Liver (tissue), 9 donors: ENCODE results near the gene RAD50. TPM values are rescaled to one million over a fixed set of nuclear protein-coding genes. Genes with fewer than 3 reads are reported as not detected.
A peak's percentile ranks its signal among the peaks of the same experiment; 100 is the strongest.

Experiments used
- DNase-seq: peaks from one replicate; pipeline ENCODE4 v3.0.0-alpha.2; 2017; ENCODE audit warnings: low spot score
- H3K27ac ChIP-seq, 2 donors: one replicate each; pipeline ENCODE4 v1.7.0; 2013; ENCODE audit warnings: inconsistent platforms in 2 of 2, low read length in 2 of 2, control low read depth in 1 of 2, low read depth in 1 of 2, mild to moderate bottlenecking in 1 of 2
- H3K27me3 ChIP-seq, 4 donors: one replicate each; pipeline versions ENCODE4 v1.6.1 to v1.7.0; 2013; ENCODE audit warnings: low read length in 3 of 4, inconsistent platforms in 1 of 4, mild to moderate bottlenecking in 1 of 4, moderate library complexity in 1 of 4; ENCODE audit not compliant: control insufficient read depth in 4 of 4, insufficient read depth in 4 of 4
- H3K36me3 ChIP-seq, 4 donors: one replicate each; pipeline versions ENCODE4 v1.6.1 to v1.7.0; 2013; ENCODE audit warnings: low read length in 3 of 4, mild to moderate bottlenecking in 3 of 4, low read depth in 1 of 4, moderate library complexity in 1 of 4; ENCODE audit not compliant: control insufficient read depth in 4 of 4, insufficient read depth in 3 of 4
- H3K4me1 ChIP-seq, 4 donors: one replicate each; pipeline versions ENCODE4 v1.6.1 to v1.7.0; 2013; ENCODE audit warnings: low read length in 3 of 4, mild to moderate bottlenecking in 3 of 4, moderate library complexity in 1 of 4; ENCODE audit not compliant: control insufficient read depth in 4 of 4, insufficient read depth in 4 of 4
- H3K4me3 ChIP-seq, 3 donors: one replicate each; pipeline versions ENCODE4 v1.6.1 to v1.7.0; 2013; ENCODE audit warnings: low read length in 3 of 3, control low read depth in 1 of 3, low read depth in 1 of 3, mild to moderate bottlenecking in 1 of 3
- H3K9ac ChIP-seq, 2 donors: one replicate each; pipeline ENCODE4 v1.7.0; 2013; ENCODE audit warnings: low read length in 2 of 2, mild to moderate bottlenecking in 2 of 2, moderate library complexity in 2 of 2, control low read depth in 1 of 2, low read depth in 1 of 2
- H3K9me3 ChIP-seq, 4 donors: one replicate each; pipeline versions ENCODE4 v1.6.1 to v1.7.0; 2013; ENCODE audit warnings: low read length in 3 of 4; ENCODE audit not compliant: control insufficient read depth in 4 of 4
- EGR1 ChIP-seq, 2 donors: IDR thresholded peaks; 2 replicates each; pipeline ENCODE4 v1.6.1; 2016 to 2018; ENCODE audit warnings: antibody characterized with exemption in 2 of 2, low read depth in 2 of 2
- FOXA1 ChIP-seq: IDR thresholded peaks from 2 replicates; pipeline ENCODE4 v1.6.1; 2016; ENCODE audit warnings: antibody characterized with exemption
- FOXA2 ChIP-seq: IDR thresholded peaks from 2 replicates; pipeline ENCODE4 v1.6.1; 2016; ENCODE audit warnings: antibody characterized with exemption
- GABPA ChIP-seq, 2 donors: IDR thresholded peaks in 1 of 2; conservative IDR thresholded peaks in 1 of 2; 2 replicates each; pipeline ENCODE4 v1.6.1; 2016; ENCODE audit warnings: antibody characterized with exemption in 2 of 2, mild to moderate bottlenecking in 1 of 2, moderate library complexity in 1 of 2
- HNF4A ChIP-seq, 2 donors: conservative IDR thresholded peaks; 2 replicates each; pipeline ENCODE4 v1.6.1; 2016; ENCODE audit warnings: antibody characterized with exemption in 2 of 2, mild to moderate bottlenecking in 2 of 2
- HNF4G ChIP-seq: IDR thresholded peaks from 2 replicates; pipeline ENCODE4 v1.6.1; 2016; ENCODE audit warnings: antibody characterized with exemption
- JUND ChIP-seq, 2 donors: IDR thresholded peaks; 2 replicates each; pipeline ENCODE4 v1.6.1; 2016; ENCODE audit warnings: antibody characterized with exemption in 2 of 2
- NR2F2 ChIP-seq: IDR thresholded peaks from 2 replicates; pipeline ENCODE4 v1.6.1; 2016; ENCODE audit warnings: antibody characterized with exemption
- RAD21 ChIP-seq, 2 donors: IDR thresholded peaks; 2 replicates each; pipeline ENCODE4 v1.6.1; 2016; ENCODE audit warnings: antibody characterized with exemption in 2 of 2, mild to moderate bottlenecking in 2 of 2
- RXRA ChIP-seq, 2 donors: IDR thresholded peaks; 2 replicates each; pipeline ENCODE4 v1.6.1; 2017 to 2018; ENCODE audit warnings: antibody characterized with exemption in 2 of 2, mild to moderate bottlenecking in 1 of 2
- SP1 ChIP-seq: IDR thresholded peaks from 2 replicates; pipeline ENCODE4 v1.6.1; 2018; ENCODE audit warnings: antibody characterized with exemption, mild to moderate bottlenecking
- TAF1 ChIP-seq: conservative IDR thresholded peaks from 2 replicates; pipeline ENCODE4 v1.6.1; 2016; ENCODE audit warnings: antibody characterized with exemption, mild to moderate bottlenecking
- YY1 ChIP-seq: IDR thresholded peaks from 2 replicates; pipeline ENCODE4 v1.6.1; 2016; ENCODE audit warnings: antibody characterized with exemption, mild to moderate bottlenecking
- WGBS: extraction: QIAGEN DNeasy Blood & Tissue Kit; methylation state at CpG from one replicate; pipeline ENCODE4 v1.1.7; 2013; 5-methylcytosine and 5-hydroxymethylcytosine counted together
- polyA plus RNA-seq, 2 donors: library from polyadenylated mRNA; stranded (reverse) in 1 of 2; unstranded in 1 of 2; fragments of 200-250 nt in 1 of 2; fragments of >200 nt in 1 of 2; fragmentation: Nextera tagmentation in 1 of 2; extraction: Ambion mirVana in 1 of 2; gene quantifications; one replicate each; pipeline versions ENCODE4 v1.2.1 to v1.2.3, GENCODE V29; 2013 to 2015
- total RNA-seq, 2 donors: library from RNA; depleted of rRNA; stranded (reverse); fragments of >200 nt; gene quantifications; one replicate each; pipeline ENCODE4 v1.2.3, GENCODE V29; 2014
- TF ChIP-seq, protein P1 (sequence below): fragments of 150-350 bp; IDR thresholded peaks from 2 replicates; pipeline ENCODE4 v1.5.1; 2017; ENCODE audit warnings: improper control_type of control experiment, low read depth, low read length; ENCODE audit not compliant: missing input control
- TF ChIP-seq, protein P2 (sequence below): IDR thresholded peaks from 2 replicates; pipeline ENCODE4 v1.6.1; 2016; ENCODE audit warnings: antibody characterized with exemption
- TF ChIP-seq, protein P3 (sequence below): IDR thresholded peaks from 2 replicates; pipeline ENCODE4 v1.6.1; 2016; ENCODE audit warnings: antibody characterized with exemption
- TF ChIP-seq, protein P4 (sequence below): IDR thresholded peaks from 2 replicates; pipeline ENCODE4 v1.6.1; 2016; ENCODE audit warnings: antibody characterized with exemption, mild to moderate bottlenecking
- TF ChIP-seq, protein P5 (sequence below): IDR thresholded peaks from 2 replicates; pipeline ENCODE4 v1.6.1; 2016; ENCODE audit warnings: antibody characterized with exemption
- donor health status: healthy.
- donor health status: healthy.
- donor health status: healthy.
- donor health status: healthy.
- donor health status: healthy.

Gene RAD50
- total and polyA plus RNA-seq, 4 donors, result 6.1 to 18.7 (median 14.9) TPM

DNA sequence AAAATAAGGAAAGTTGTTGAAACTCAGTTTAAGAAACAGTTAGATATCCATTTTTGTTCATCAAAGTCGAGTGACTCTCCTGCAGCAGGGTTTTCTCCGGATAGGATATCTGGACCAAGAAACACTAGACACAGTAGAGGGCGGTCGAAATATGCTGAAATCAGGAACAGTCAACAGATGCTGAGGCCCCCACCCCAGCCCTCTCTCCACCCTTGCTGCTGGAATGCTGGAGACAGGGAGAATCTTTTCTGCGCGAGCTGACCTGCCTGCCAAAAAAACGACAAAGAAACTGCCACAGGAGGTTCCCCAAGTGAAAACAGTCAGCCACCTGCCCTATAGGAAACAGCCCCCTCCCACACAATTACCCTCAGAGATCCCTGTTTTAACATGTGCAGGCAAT is 96.9 kb downstream of the RAD50 start:
- Histone ChIP-seq H3K27me3 (peaks cover 0 to 6% (median 2%) of the 10 kb centered on the region in 4 donors), H3K4me3 (no peak overlapping the region), H3K4me1 (peaks cover 0 to 12% (median 6%) of the 10 kb centered on the region in 4 donors), H3K9ac (no peak overlapping the region), H3K27ac (no peak overlapping the region), H3K36me3 (no peaks in the 10 kb centered on the region), H3K9me3 (no peaks in the 10 kb centered on the region)
- whole genome bisulfite sequencing, result 40% methylated on average over 7 of the region's 7 CpGs
- TF ChIP-seq YY1 (no peak), FOXA2 (no peak), RXRA (IDR thresholded peaks at IDR 0.05) (no peak), HNF4G (no peak), EGR1 (IDR thresholded peaks at IDR 0.05; ENCODE audit: low read depth in 2 of 2) (no peak), JUND (IDR thresholded peaks at IDR 0.05) (no peak), GABPA (IDR thresholded peaks at IDR 0.05 in 1 of 2, conservative IDR thresholded peaks at IDR 0.05 in 1 of 2) (no peak), RAD21 (IDR thresholded peaks at IDR 0.05) (no peak), SP1 (no peak), FOXA1 (no peak), NR2F2 (no peak), TAF1 (no peak)
- TF ChIP-seq, protein P1, sequence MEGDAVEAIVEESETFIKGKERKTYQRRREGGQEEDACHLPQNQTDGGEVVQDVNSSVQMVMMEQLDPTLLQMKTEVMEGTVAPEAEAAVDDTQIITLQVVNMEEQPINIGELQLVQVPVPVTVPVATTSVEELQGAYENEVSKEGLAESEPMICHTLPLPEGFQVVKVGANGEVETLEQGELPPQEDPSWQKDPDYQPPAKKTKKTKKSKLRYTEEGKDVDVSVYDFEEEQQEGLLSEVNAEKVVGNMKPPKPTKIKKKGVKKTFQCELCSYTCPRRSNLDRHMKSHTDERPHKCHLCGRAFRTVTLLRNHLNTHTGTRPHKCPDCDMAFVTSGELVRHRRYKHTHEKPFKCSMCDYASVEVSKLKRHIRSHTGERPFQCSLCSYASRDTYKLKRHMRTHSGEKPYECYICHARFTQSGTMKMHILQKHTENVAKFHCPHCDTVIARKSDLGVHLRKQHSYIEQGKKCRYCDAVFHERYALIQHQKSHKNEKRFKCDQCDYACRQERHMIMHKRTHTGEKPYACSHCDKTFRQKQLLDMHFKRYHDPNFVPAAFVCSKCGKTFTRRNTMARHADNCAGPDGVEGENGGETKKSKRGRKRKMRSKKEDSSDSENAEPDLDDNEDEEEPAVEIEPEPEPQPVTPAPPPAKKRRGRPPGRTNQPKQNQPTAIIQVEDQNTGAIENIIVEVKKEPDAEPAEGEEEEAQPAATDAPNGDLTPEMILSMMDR, result no peak
- TF ChIP-seq, protein P2, sequence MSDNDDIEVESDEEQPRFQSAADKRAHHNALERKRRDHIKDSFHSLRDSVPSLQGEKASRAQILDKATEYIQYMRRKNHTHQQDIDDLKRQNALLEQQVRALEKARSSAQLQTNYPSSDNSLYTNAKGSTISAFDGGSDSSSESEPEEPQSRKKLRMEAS, result no peak
- TF ChIP-seq, protein P3, sequence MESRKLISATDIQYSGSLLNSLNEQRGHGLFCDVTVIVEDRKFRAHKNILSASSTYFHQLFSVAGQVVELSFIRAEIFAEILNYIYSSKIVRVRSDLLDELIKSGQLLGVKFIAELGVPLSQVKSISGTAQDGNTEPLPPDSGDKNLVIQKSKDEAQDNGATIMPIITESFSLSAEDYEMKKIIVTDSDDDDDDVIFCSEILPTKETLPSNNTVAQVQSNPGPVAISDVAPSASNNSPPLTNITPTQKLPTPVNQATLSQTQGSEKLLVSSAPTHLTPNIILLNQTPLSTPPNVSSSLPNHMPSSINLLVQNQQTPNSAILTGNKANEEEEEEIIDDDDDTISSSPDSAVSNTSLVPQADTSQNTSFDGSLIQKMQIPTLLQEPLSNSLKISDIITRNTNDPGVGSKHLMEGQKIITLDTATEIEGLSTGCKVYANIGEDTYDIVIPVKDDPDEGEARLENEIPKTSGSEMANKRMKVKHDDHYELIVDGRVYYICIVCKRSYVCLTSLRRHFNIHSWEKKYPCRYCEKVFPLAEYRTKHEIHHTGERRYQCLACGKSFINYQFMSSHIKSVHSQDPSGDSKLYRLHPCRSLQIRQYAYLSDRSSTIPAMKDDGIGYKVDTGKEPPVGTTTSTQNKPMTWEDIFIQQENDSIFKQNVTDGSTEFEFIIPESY, result no peak
- DNase-seq, result peak; percentile 40

DNA sequence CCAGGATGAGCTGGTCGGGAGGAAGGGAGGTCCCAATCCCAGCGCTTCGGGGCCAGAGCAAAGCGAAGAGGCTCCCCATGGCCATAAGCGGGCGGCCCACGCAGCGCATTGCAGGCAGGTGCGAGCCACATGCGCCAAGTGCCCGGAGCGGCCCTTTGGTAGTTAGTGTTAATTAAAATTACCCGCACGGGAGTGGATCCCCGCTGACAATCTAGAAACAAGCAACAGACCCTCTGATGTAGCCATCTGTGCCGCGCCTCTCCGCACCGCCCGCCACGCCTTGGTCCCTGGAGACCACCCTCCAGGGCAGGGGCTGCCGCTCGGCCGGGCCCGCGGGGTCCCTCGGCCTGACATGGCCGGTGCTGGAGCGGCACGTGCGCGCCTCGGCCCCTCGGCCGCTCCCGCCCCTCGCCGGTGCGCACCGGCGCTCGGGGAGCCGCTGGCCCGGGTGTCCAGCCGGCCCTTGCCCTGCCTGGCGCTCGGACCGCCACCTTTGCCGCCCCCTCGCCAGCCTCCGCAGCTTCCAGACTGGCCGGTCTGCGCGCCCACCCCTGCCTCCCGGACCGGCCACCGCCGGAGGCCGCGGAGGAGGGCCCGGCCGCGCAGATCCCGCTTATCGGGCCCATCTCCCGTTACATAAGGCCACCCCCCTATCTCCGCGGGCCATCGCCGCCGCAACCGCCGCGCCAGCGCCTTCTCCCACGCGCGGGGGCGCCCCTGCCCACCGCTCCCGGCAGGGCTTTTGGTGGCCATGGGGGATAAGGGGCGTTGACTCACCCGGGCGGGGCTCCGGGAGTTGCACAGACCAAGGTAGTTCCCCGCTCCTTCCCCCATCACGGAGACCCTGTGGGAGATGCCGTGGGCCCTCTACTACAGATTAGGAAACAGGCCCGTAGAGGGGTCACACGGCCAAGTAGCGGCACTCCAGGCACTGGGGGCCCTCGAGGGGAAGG is 99.3 kb downstream of the RAD50 start:
- no peak overlapping the region for H3K9ac ChIP-seq
- no peaks in the 10 kb centered on the region for H3K9me3 ChIP-seq
- peaks cover 0 to 6% (median 2%) of the 10 kb centered on the region in 4 donors for H3K27me3 ChIP-seq
- no peak overlapping the region for H3K27ac ChIP-seq
- peak; percentile 52 for DNase-seq
- peak overlapping the region in 1 of 3 donors; percentile 47 for H3K4me3 ChIP-seq
- 8% methylated on average over 92 of the region's 92 CpGs for WGBS
- H3K4me1 ChIP-seq, result peaks cover 0 to 12% (median 6%) of the 10 kb centered on the region in 4 donors
- H3K36me3 ChIP-seq, result no peaks in the 10 kb centered on the region
- no peak for TF ChIP-seq EGR1 (IDR thresholded peaks at IDR 0.05; ENCODE audit: low read depth in 2 of 2)
- no peak for TF ChIP-seq FOXA1
- TF ChIP-seq, protein P4, sequence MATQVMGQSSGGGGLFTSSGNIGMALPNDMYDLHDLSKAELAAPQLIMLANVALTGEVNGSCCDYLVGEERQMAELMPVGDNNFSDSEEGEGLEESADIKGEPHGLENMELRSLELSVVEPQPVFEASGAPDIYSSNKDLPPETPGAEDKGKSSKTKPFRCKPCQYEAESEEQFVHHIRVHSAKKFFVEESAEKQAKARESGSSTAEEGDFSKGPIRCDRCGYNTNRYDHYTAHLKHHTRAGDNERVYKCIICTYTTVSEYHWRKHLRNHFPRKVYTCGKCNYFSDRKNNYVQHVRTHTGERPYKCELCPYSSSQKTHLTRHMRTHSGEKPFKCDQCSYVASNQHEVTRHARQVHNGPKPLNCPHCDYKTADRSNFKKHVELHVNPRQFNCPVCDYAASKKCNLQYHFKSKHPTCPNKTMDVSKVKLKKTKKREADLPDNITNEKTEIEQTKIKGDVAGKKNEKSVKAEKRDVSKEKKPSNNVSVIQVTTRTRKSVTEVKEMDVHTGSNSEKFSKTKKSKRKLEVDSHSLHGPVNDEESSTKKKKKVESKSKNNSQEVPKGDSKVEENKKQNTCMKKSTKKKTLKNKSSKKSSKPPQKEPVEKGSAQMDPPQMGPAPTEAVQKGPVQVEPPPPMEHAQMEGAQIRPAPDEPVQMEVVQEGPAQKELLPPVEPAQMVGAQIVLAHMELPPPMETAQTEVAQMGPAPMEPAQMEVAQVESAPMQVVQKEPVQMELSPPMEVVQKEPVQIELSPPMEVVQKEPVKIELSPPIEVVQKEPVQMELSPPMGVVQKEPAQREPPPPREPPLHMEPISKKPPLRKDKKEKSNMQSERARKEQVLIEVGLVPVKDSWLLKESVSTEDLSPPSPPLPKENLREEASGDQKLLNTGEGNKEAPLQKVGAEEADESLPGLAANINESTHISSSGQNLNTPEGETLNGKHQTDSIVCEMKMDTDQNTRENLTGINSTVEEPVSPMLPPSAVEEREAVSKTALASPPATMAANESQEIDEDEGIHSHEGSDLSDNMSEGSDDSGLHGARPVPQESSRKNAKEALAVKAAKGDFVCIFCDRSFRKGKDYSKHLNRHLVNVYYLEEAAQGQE, result no peak
- no peak for TF ChIP-seq SP1
- TF ChIP-seq NR2F2, result no peak
- no peak for TF ChIP-seq HNF4A (conservative IDR thresholded peaks at IDR 0.05)
- TF ChIP-seq JUND (IDR thresholded peaks at IDR 0.05), result no peak
- no peak for TF ChIP-seq YY1
- no peak for TF ChIP-seq FOXA2
- TF ChIP-seq RXRA (IDR thresholded peaks at IDR 0.05), result no peak
- TF ChIP-seq, protein P2, result no peak
- TF ChIP-seq, protein P5, sequence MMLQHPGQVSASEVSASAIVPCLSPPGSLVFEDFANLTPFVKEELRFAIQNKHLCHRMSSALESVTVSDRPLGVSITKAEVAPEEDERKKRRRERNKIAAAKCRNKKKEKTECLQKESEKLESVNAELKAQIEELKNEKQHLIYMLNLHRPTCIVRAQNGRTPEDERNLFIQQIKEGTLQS, result no peak
- TF ChIP-seq, protein P3, result no peak
- no peak for TF ChIP-seq TAF1
- no peak for TF ChIP-seq RAD21 (IDR thresholded peaks at IDR 0.05)
- TF ChIP-seq GABPA (IDR thresholded peaks at IDR 0.05 in 1 of 2, conservative IDR thresholded peaks at IDR 0.05 in 1 of 2), result no peak
